ENCODE results near the gene MYBPHL.

MYBPHL gene

DNA sequence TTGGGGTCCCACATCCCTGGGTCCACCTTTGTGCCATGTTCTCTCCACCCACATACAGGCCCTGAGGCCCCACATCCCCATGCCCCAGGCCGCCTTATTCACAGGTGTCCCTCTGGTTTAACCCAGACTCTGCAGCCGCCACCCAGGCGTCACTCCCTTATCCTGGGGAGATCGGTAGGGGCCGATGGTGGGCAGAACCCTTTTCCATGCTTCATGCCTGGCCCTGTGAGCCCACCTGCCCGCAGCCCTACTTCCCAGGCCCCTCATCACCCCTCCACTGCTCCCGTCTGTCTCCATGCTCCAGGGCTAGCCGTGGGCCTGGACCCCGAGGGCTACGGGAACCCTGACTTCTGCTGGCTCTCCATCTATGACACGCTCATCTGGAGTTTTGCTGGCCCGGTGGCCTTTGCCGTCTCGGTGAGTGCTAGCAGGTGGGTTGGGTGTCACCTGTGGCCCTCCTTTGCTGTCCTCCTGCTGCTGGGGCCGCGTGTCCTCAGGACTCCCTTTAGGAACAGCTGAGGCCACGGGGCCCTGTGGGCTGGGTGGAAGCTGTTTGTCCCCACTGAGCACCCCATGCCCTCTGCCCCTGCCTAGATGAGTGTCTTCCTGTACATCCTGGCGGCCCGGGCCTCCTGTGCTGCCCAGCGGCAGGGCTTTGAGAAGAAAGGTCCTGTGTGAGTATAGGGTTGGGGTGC is 36.0 kb downstream of the MYBPHL start:
- TF ChIP-seq CTCF (IDR thresholded peaks at IDR 0.05; ENCODE audit: control insufficient read depth, extremely low read depth, insufficient read depth), result no peak
- DNase-seq (ENCODE audit: low read depth), result no peak
- H3K4me3 ChIP-seq (ENCODE audit: low read depth, low read length), result no peak overlapping the region

- TF ChIP-seq CTCF (IDR thresholded peaks at IDR 0.05; ENCODE audit: control insufficient read depth, extremely low read depth, insufficient read depth), result no peak
- no peak for DNase-seq (ENCODE audit: low read depth)
- H3K4me3 ChIP-seq (ENCODE audit: low read depth, low read length), result no peak overlapping the region
Observed at GRCh38 chr1:109269981-109270622, 36.7 kb downstream of the MYBPHL start.

- no peak for DNase-seq (ENCODE audit: low read depth)
- no peak for TF ChIP-seq CTCF (IDR thresholded peaks at IDR 0.05; ENCODE audit: control insufficient read depth, extremely low read depth, insufficient read depth)
- no peak overlapping the region for H3K4me3 ChIP-seq (ENCODE audit: low read depth, low read length)
Observed at GRCh38 chr1:109269212-109269980, 37.4 kb downstream of the MYBPHL start.

DNA sequence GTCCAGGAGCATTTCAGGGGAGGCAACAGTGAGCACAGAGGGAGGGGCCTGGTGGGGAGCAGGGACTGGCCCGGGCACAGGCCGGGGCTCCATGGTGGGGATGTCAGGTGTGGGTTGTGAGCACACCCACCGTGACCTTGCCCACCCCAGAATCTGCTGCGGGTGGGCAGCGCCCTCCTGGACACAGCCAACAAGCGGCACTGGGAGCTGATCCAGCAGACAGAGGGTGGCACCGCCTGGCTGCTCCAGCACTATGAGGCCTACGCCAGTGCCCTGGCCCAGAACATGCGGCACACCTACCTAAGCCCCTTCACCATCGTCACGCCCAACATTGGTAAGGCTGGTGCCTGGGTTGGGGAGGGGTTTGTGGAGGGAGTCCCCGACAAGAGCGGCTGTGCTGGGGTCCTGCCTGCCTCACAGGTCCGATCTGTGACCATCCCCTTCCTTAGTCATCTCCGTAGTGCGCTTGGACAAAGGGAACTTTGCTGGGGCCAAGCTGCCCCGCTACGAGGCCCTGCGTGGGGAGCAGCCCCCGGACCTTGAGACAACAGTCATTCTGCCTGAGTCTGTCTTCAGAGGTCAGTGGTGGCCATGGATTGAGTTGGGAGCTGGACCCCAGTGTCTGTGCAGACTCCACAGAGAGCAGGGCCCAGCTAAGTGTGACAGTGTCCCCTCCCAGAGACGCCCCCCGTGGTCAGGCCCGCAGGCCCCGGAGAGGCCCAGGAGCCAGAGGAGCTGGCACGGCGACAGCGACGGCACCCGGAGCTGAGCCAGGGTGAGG is 38.2 kb downstream of the MYBPHL start:
- TF ChIP-seq CTCF (IDR thresholded peaks at IDR 0.05; ENCODE audit: control insufficient read depth, extremely low read depth, insufficient read depth), result no peak
- H3K4me3 ChIP-seq (ENCODE audit: low read depth, low read length), result no peak overlapping the region
- DNase-seq (ENCODE audit: low read depth), result no peak

DNA sequence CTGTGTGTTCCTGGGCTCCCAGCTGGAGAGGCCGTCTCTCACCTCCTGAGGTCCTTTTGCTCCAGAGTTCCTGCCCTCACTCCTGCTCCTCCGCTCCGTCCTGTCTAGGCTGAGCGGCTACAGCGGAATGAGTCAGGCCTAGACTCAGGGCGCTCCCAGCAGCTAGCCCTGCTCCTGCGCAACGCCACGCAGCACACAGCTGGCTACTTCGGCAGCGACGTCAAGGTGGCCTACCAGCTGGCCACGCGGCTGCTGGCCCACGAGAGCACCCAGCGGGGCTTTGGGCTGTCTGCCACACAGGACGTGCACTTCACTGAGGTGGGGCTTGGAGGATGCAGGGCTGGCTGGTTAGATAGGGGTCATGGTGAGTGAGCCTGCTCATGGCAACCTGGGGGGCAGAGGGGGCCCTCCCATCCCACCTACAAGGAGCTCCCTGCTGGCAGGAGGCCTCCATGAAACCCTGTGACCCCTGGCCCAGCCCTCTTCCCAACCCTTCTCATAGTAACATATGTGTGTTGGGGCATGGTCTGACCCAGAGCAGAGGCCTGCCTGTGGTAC is 39.0 kb downstream of the MYBPHL start:
- no peak for TF ChIP-seq CTCF (IDR thresholded peaks at IDR 0.05; ENCODE audit: control insufficient read depth, extremely low read depth, insufficient read depth)
- no peak overlapping the region for H3K4me3 ChIP-seq (ENCODE audit: low read depth, low read length)
- no peak for DNase-seq (ENCODE audit: low read depth)

- no peak for DNase-seq (ENCODE audit: low read depth)
- TF ChIP-seq CTCF (IDR thresholded peaks at IDR 0.05; ENCODE audit: control insufficient read depth, extremely low read depth, insufficient read depth), result no peak
- H3K4me3 ChIP-seq (ENCODE audit: low read depth, low read length), result no peak overlapping the region
Observed at GRCh38 chr1:109266965-109267364, 39.8 kb downstream of the MYBPHL start.

Measured in LNCaP clone FGC (cell line).